Measurements from ENCODE around the gene TKFC. TPM values are rescaled to one million over a fixed set of nuclear protein-coding genes. Genes with fewer than 3 reads are reported as not detected.
"Not testable (repeated sequence)": the region's sequence is repeated elsewhere in the genome, so short reads cannot be mapped to it uniquely, and the experiment has no call there.

Gene TKFC
- total and polyA plus RNA-seq, 12 donors, result 66.9 to 603 (median 252) TPM

GRCh38 chr11:61380884-61381283 lies 47.9 kb downstream of the TKFC start:
- no peaks in the 10 kb centered on the region for H3K27me3 ChIP-seq
- 94 to 96% (median 94%) methylated on average over 9 of the region's 9 CpGs for WGBS, 4 donors
- TF ChIP-seq CTCF (IDR thresholded peaks at IDR 0.05) (no peak), POLR2A (IDR thresholded peaks at IDR 0.05) (no peak)
- H3K36me3 ChIP-seq (replicated peaks in 1 of 2), result peaks cover 0 to under 1% of the 10 kb centered on the region in 2 donors
- H3K4me3 ChIP-seq, result no peak overlapping the region
- no peaks in the 10 kb centered on the region for H3K9me3 ChIP-seq (replicated peaks in 1 of 3)
- peaks cover 15 to 29% of the 10 kb centered on the region in 2 donors for H3K4me1 ChIP-seq (replicated peaks in 1 of 2)
- no peak overlapping the region for H3K27ac ChIP-seq
- intact Hi-C loops (cut with DNase I), result loop anchor here in 1 of 2 donors (10.0 kb wide), 1 partner anchor 126 kb away; no protein-coding TSS in a partner anchor
- DNase-seq, result no peak

- intact Hi-C loops (cut with DNase I), result loop anchor here (2.0 to 10.0 kb wide), 2 partner anchors 47 to 129 kb away; no protein-coding TSS in a partner anchor
- 94 to 98% (median 96%) methylated on average over 3 to 5 of the region's 5 CpGs for WGBS, 4 donors
- H3K27ac ChIP-seq; H3K4me3 ChIP-seq; H3K4me1 ChIP-seq (replicated peaks in 1 of 2); H3K9me3 ChIP-seq (replicated peaks in 1 of 3); DNase-seq; H3K27me3 ChIP-seq; H3K36me3 ChIP-seq (replicated peaks in 1 of 2): not testable (repeated sequence)
Measured at GRCh38 chr11:61383859-61384258, 50.8 kb downstream of the TKFC start.

GRCh38 chr11:61384271-61385242 lies 51.5 kb downstream of the TKFC start:
- intact Hi-C loops (cut with DNase I), result loop anchor here (2.0 to 10.0 kb wide), 3 partner anchors 48 to 130 kb away; no protein-coding TSS in a partner anchor

GRCh38 chr11:61390161-61390560 lies 57.1 kb downstream of the TKFC start:
- DNase-seq, result no peak
- TF ChIP-seq POLR2A (IDR thresholded peaks at IDR 0.05) (no peak), CTCF (IDR thresholded peaks at IDR 0.05) (no peak)
- intact Hi-C loops (cut with DNase I), result no loop called here
- 68 to 90% (median 84%) methylated on average over 1 of the region's 1 CpG for WGBS, 4 donors
- no peak overlapping the region for H3K4me3 ChIP-seq
- H3K36me3 ChIP-seq (replicated peaks in 1 of 2), result peaks cover 0 to 8% of the 10 kb centered on the region in 2 donors
- no peak overlapping the region for H3K27ac ChIP-seq
- peaks cover 7 to 18% of the 10 kb centered on the region in 2 donors for H3K4me1 ChIP-seq (replicated peaks in 1 of 2)
- no peaks in the 10 kb centered on the region for H3K9me3 ChIP-seq (replicated peaks in 1 of 3)
- H3K27me3 ChIP-seq, result no peaks in the 10 kb centered on the region

More at GRCh38 chr11:61384271-61385242, 51.5 kb downstream of the TKFC start:
- no peaks in the 10 kb centered on the region for H3K9me3 ChIP-seq (replicated peaks in 1 of 3)
- H3K36me3 ChIP-seq (replicated peaks in 1 of 2), result no peaks in the 10 kb centered on the region
- no peaks in the 10 kb centered on the region for H3K27me3 ChIP-seq
- 67 to 87% (median 81%) methylated on average over 6 to 15 of the region's 15 CpGs for WGBS, 4 donors
- TF ChIP-seq POLR2A (IDR thresholded peaks at IDR 0.05), result no peak
- TF ChIP-seq CTCF (IDR thresholded peaks at IDR 0.05), result peak in 5 of 6 experiments; percentile 30 to 76 (median 52)
- H3K4me3 ChIP-seq, result no peak overlapping the region
- peaks cover 0 to 5% of the 10 kb centered on the region in 2 donors for H3K4me1 ChIP-seq (replicated peaks in 1 of 2)
- DNase-seq, result peak in 5 of 7 donors; percentile 49 to 70 (median 63)
- H3K27ac ChIP-seq, result no peak overlapping the region

All from adrenal gland (tissue), 12 donors.